ENCODE data around the gene GXYLT2. TPM values are rescaled to one million over a fixed set of nuclear protein-coding genes. Genes with fewer than 3 reads are reported as not detected.

GXYLT2 gene
- polyA plus RNA-seq, 1 experiment: 5.7 TPM

GRCh38 chr3:72976281-72976741 is 88.5 kb downstream of the GXYLT2 start:
- TF ChIP-seq, protein P1, sequence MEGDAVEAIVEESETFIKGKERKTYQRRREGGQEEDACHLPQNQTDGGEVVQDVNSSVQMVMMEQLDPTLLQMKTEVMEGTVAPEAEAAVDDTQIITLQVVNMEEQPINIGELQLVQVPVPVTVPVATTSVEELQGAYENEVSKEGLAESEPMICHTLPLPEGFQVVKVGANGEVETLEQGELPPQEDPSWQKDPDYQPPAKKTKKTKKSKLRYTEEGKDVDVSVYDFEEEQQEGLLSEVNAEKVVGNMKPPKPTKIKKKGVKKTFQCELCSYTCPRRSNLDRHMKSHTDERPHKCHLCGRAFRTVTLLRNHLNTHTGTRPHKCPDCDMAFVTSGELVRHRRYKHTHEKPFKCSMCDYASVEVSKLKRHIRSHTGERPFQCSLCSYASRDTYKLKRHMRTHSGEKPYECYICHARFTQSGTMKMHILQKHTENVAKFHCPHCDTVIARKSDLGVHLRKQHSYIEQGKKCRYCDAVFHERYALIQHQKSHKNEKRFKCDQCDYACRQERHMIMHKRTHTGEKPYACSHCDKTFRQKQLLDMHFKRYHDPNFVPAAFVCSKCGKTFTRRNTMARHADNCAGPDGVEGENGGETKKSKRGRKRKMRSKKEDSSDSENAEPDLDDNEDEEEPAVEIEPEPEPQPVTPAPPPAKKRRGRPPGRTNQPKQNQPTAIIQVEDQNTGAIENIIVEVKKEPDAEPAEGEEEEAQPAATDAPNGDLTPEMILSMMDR (IDR thresholded peaks at IDR 0.05; ENCODE audit: insufficient read depth, low read depth, low read length): no peak
- Histone ChIP-seq H3K36me3 (ENCODE audit: control insufficient read depth, insufficient read depth, low read length) (no peaks in the 10 kb centered on the region), H3K27me3 (ENCODE audit: control insufficient read depth, insufficient read depth, low read length) (no peaks in the 10 kb centered on the region), H3K4me3 (ENCODE audit: low read depth, low read length) (no peak overlapping the region)
- no peak for DNase-seq (ENCODE audit: low read depth)
- ChIA-PET CTCF (no interaction called here), POLR2A (no interaction called here)

DNA sequence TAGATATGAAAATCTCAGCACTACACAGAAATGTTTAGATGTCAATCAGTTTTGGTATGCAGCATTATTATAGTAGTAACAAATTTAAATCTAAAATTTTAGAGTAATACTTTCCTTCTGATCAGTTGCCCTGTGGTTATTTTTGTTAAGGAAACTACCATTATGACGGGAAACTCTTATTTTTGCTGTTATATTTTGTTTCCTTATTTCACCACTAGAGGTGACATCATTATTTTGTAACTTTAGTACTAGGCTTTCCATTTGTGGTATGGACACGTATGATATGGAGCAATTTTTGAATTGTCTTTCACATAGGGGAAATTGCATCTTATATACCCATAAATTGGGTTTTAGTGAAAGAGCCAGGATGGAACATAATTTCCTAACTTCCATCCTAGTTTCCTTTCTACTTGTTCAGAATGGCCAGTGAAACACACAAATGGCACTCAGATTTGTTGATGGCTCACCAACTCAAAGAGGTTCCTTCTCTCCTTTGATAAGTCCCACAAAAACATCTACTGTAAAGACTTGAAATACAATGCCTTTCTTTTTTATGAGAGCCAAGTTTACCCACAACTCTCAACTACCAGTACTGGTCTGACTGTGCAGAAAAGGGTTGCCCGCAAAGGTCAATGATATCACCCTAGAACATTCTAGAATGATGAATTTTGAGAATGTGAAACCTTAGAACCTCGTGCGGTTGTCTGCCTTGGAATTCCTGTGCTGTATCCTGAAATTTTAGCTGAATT is 89.4 kb downstream of the GXYLT2 start:
- CTCF ChIA-PET: no interaction called here
- DNase-seq (ENCODE audit: low read depth): no peak
- no peak overlapping the region for H3K4me3 ChIP-seq (ENCODE audit: low read depth, low read length)
- POLR2A ChIA-PET: no interaction called here
- H3K27me3 ChIP-seq (ENCODE audit: control insufficient read depth, insufficient read depth, low read length): no peaks in the 10 kb centered on the region
- no peaks in the 10 kb centered on the region for H3K36me3 ChIP-seq (ENCODE audit: control insufficient read depth, insufficient read depth, low read length)
- TF ChIP-seq, protein P1 (IDR thresholded peaks at IDR 0.05; ENCODE audit: insufficient read depth, low read depth, low read length): no peak

- POLR2A ChIA-PET: no interaction called here
- H3K36me3 ChIP-seq (ENCODE audit: control insufficient read depth, insufficient read depth, low read length): no peaks in the 10 kb centered on the region
- TF ChIP-seq, protein P1 (IDR thresholded peaks at IDR 0.05; ENCODE audit: insufficient read depth, low read depth, low read length): no peak
- no peaks in the 10 kb centered on the region for H3K27me3 ChIP-seq (ENCODE audit: control insufficient read depth, insufficient read depth, low read length)
- DNase-seq (ENCODE audit: low read depth): no peak
- CTCF ChIA-PET: interaction anchor here (0.7 kb wide), 1 partner anchor 22 kb away, joined by 3 read pairs; no protein-coding TSS in a partner anchor
- H3K4me3 ChIP-seq (ENCODE audit: low read depth, low read length): no peak overlapping the region
Observed at GRCh38 chr3:72982609-72983366, 94.9 kb downstream of the GXYLT2 start.

GRCh38 chr3:72985576-72985975 is 97.7 kb downstream of the GXYLT2 start:
- no peaks in the 10 kb centered on the region for H3K27me3 ChIP-seq (ENCODE audit: control insufficient read depth, insufficient read depth, low read length)
- no peak for DNase-seq (ENCODE audit: low read depth)
- no peaks in the 10 kb centered on the region for H3K36me3 ChIP-seq (ENCODE audit: control insufficient read depth, insufficient read depth, low read length)
- CTCF ChIA-PET: interaction anchor here (0.7 to 1.0 kb wide), 2 partner anchors 47 to 1004 kb away, joined by 3 read pairs; no protein-coding TSS in a partner anchor
- H3K4me3 ChIP-seq (ENCODE audit: low read depth, low read length): no peak overlapping the region
- TF ChIP-seq, protein P1 (IDR thresholded peaks at IDR 0.05; ENCODE audit: insufficient read depth, low read depth, low read length): no peak
- POLR2A ChIA-PET: no interaction called here

DNA sequence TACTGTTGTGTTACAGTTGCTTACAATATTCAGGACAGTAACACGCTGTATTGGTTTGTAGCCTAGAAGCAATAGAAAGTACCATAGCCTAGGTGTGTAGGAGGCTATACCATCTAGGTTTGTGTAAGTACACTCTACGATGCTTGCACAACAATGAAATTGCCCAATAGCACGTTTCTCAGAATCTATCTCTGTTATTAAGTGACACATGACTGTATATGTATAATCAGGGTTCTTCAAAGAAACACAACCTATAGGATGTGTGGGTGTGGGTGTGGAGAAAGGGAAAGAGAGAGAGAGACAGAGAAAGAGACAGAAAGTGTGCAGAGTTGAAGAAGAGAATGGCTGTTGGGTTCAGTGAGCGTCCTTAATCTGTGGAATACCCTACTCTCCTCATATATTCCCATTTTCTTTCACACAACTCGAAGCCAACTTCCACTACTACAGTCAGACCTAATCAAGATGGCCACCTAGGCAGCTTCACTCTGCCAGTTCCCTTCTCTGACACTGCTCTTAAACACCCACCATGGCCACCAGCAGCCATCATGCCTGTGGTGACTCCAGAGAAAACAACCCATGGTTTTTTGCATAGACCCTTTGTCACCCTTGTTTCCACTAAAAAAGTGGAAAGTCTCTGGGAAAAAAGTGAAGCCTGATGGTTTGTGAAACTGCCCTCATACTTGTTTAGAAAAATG is 103.0 kb downstream of the GXYLT2 start:
- no peaks in the 10 kb centered on the region for H3K27me3 ChIP-seq (ENCODE audit: control insufficient read depth, insufficient read depth, low read length)
- DNase-seq (ENCODE audit: low read depth): no peak
- CTCF ChIA-PET: no interaction called here
- no peak overlapping the region for H3K4me3 ChIP-seq (ENCODE audit: low read depth, low read length)
- TF ChIP-seq, protein P1 (IDR thresholded peaks at IDR 0.05; ENCODE audit: insufficient read depth, low read depth, low read length): no peak
- H3K36me3 ChIP-seq (ENCODE audit: control insufficient read depth, insufficient read depth, low read length): no peaks in the 10 kb centered on the region
- POLR2A ChIA-PET: no interaction called here

Data from BJ (cell line).